GM13976 (cell line): Measurements from ENCODE around the gene QPRT.
"Not testable (repeated sequence)": the region's sequence is repeated elsewhere in the genome, so short reads cannot be mapped to it uniquely, and the experiment has no call there.

Experiments used
- DNase-seq: peaks from one replicate; pipeline ENCODE4 v3.0.0; 2012; ENCODE audit warnings: low spot score
- in situ Hi-C: fragments of 300-500 bp; cut with MboI; formaldehyde crosslinking; loops from one replicate; pipeline ENCODE4 v1.12.0; 2022; ENCODE audit warnings: low sequenced_read_pairs, mixed read lengths, inconsistent platforms; ENCODE audit not compliant: unreplicated experiment
- TF ChIP-seq, protein P1 (sequence below): IDR thresholded peaks from 2 replicates; pipeline ENCODE4 v1.5.1; 2012; ENCODE audit warnings: borderline replicate concordance, mild to moderate bottlenecking; ENCODE audit not compliant: insufficient read depth; ENCODE audit errors: extremely low read depth, missing control alignments, control extremely low read depth

The QPRT gene

GRCh38 chr16:29678691-29679267, at the start of gene QPRT:
Gene QPRT, plus strand, starts transcription at chr16:29679180. Its CDS starts 18 bp downstream, at chr16:29679198.
- peak; percentile 87 for DNase-seq
- in situ Hi-C loops, result loop anchor here (25.0 kb wide), 1 partner anchor 334 kb away; the partner anchor contains the start of genes C16orf92 and DOC2A
- TF ChIP-seq, protein P1, sequence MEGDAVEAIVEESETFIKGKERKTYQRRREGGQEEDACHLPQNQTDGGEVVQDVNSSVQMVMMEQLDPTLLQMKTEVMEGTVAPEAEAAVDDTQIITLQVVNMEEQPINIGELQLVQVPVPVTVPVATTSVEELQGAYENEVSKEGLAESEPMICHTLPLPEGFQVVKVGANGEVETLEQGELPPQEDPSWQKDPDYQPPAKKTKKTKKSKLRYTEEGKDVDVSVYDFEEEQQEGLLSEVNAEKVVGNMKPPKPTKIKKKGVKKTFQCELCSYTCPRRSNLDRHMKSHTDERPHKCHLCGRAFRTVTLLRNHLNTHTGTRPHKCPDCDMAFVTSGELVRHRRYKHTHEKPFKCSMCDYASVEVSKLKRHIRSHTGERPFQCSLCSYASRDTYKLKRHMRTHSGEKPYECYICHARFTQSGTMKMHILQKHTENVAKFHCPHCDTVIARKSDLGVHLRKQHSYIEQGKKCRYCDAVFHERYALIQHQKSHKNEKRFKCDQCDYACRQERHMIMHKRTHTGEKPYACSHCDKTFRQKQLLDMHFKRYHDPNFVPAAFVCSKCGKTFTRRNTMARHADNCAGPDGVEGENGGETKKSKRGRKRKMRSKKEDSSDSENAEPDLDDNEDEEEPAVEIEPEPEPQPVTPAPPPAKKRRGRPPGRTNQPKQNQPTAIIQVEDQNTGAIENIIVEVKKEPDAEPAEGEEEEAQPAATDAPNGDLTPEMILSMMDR, result no peak

- in situ Hi-C loops, result not testable (repeated sequence)
Measured at GRCh38 chr16:29629318-29629717, 49.7 kb upstream of the QPRT start.

GRCh38 chr16:29631658-29632057, 47.3 kb upstream of the QPRT start:
- in situ Hi-C loops, DNase-seq: not testable (repeated sequence)

More at GRCh38 chr16:29629318-29629717, 49.7 kb upstream of the QPRT start:
- DNase-seq, result not testable (repeated sequence)

GRCh38 chr16:29635902-29636301, 43.1 kb upstream of the QPRT start:
- in situ Hi-C loops, DNase-seq: not testable (repeated sequence)

DNA sequence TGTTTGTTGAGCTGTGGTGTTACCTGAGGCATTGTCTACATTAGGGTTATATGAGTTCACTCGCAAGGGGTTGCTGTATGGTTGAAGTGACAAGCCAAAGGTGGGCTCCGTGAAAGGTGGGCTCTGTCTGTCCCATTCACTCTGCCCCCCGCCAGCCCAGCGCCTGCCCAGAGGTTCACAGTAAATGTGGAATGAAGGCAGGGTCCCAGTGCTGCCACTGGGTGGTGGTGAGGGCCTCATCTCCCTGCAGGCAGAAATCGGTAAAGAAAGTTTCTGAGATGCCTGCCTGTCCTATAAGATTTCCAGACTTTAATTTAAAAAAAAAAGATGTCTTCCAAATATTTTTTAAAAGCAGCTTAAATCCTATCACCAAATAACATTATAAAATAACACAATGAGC, 42.6 kb upstream of the QPRT start:
- DNase-seq, in situ Hi-C loops: not testable (repeated sequence)

GRCh38 chr16:29638751-29639150, 40.2 kb upstream of the QPRT start:
- in situ Hi-C loops, DNase-seq: not testable (repeated sequence)

DNA sequence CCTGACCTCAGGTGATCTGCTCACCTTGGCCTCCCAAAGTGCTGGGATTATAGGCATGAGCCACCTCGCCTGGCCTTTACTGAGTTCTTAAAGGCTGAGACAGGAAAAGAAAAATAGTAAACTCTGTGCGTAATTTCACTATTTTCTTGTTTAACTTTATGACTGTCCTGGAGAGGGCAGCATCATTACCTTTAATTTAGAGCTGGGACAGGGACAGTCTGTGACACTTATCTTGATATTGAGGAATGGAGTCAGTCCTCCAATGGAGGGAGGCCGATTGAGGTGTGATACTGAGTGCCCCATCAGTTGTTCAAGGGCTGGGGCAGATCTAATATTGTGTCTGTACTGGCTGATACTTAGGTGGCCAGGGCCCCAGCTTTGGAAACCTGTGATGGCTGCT, 37.4 kb upstream of the QPRT start:
- peak; percentile 62 for DNase-seq
- in situ Hi-C loops, result loop anchor here (10.0 kb wide), 1 partner anchor 73 kb away; no protein-coding TSS in a partner anchor
- TF ChIP-seq, protein P1, result no peak

DNA sequence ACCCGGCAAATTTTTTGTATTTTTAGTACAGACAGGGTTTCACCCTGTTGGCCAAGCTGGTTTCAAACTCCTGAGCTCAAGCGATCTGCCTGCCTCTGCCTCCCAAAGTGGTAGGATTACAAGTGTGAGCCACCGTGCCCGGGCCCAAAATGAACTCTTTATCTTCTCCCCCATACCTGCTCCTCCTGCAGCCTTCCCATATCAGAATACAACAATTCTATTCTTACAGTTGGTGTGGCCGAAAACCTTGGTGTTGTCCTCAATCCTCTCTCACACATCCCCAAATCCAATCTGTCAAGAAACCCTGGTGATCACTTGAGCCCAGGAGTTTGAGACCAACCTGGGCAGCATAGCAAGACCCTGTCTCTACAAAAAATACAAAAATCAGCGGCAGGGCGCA, 35.4 kb upstream of the QPRT start:
- in situ Hi-C loops, result loop anchor here (10.0 kb wide), 1 partner anchor 71 kb away; no protein-coding TSS in a partner anchor

GRCh38 chr16:29644338-29644857, 34.6 kb upstream of the QPRT start:
- TF ChIP-seq, protein P1, result no peak
- peak; percentile 67 for DNase-seq
- in situ Hi-C loops, result loop anchor here (10.0 kb wide), 1 partner anchor 70 kb away; no protein-coding TSS in a partner anchor

More for the DNA sequence above, 35.4 kb upstream of the QPRT start:
- TF ChIP-seq, protein P1, result no peak
- DNase-seq, result no peak
